ENCODE measurements around the gene CACNA1C. TPM values are rescaled to one million over a fixed set of nuclear protein-coding genes. Genes with fewer than 3 reads are reported as not detected.

The CACNA1C gene
- total RNA-seq, 2 donors from 2014 or later, result 0.86 to 6.3 TPM

DNA sequence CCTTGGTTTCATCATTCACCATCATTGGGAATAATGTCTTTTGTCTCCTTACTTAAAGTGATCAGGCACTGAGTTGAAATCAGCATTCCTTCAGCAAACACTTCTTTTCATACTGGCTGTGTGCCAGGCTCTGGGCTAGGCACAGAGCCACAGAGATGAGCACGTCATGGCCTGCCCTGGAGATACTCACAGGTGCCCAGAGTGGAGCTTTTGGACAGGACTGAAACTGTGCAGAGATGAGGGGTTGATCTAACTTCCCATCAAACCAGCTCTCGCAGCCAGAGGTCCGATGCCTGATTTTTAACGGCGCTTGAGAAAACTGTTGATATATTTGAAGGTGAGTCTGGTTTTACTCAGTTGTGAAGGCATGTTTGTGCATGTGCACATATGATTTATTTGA is 43.1 kb downstream of the CACNA1C start:
- TF ChIP-seq, protein P1, sequence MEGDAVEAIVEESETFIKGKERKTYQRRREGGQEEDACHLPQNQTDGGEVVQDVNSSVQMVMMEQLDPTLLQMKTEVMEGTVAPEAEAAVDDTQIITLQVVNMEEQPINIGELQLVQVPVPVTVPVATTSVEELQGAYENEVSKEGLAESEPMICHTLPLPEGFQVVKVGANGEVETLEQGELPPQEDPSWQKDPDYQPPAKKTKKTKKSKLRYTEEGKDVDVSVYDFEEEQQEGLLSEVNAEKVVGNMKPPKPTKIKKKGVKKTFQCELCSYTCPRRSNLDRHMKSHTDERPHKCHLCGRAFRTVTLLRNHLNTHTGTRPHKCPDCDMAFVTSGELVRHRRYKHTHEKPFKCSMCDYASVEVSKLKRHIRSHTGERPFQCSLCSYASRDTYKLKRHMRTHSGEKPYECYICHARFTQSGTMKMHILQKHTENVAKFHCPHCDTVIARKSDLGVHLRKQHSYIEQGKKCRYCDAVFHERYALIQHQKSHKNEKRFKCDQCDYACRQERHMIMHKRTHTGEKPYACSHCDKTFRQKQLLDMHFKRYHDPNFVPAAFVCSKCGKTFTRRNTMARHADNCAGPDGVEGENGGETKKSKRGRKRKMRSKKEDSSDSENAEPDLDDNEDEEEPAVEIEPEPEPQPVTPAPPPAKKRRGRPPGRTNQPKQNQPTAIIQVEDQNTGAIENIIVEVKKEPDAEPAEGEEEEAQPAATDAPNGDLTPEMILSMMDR (conservative IDR thresholded peaks at IDR 0.05), result no peak
- Mint-ChIP-seq H3K4me3 (no peak overlapping the region), H3K27ac (no peak overlapping the region), H3K9me3 (no peaks in the 10 kb centered on the region), H3K4me1 (no peaks in the 10 kb centered on the region), H3K36me3 (ENCODE audit: low read depth) (no peaks in the 10 kb centered on the region), H3K27me3 (ENCODE audit: insufficient read depth) (peaks cover 4% of the 10 kb centered on the region)
- Histone ChIP-seq H3K27me3 (ENCODE audit: control insufficient read depth, insufficient read depth, low read length, poor library complexity, severe bottlenecking) (no peaks in the 10 kb centered on the region), H3K36me3 (ENCODE audit: control insufficient read depth, insufficient read depth, low read length) (no peaks in the 10 kb centered on the region), H3K4me3 (ENCODE audit: low read length) (no peak overlapping the region), H3K9ac (ENCODE audit: extremely low read depth, low read length, poor library complexity, severe bottlenecking) (no peak overlapping the region), H3K27ac (ENCODE audit: low read depth, low read length) (no peak overlapping the region), H3K9me3 (ENCODE audit: control insufficient read depth, low read length) (no peaks in the 10 kb centered on the region), H3K4me1 (ENCODE audit: control insufficient read depth, insufficient read depth, low read length) (no peaks in the 10 kb centered on the region)
- WGBS, 2 experiments (ENCODE audit: insufficient coverage in 1 of 2, insufficient read length in 1 of 2), result 90 to 100% methylated on average over 1 to 5 of the region's 5 CpGs
- DNase-seq, result peak; percentile 23

DNA sequence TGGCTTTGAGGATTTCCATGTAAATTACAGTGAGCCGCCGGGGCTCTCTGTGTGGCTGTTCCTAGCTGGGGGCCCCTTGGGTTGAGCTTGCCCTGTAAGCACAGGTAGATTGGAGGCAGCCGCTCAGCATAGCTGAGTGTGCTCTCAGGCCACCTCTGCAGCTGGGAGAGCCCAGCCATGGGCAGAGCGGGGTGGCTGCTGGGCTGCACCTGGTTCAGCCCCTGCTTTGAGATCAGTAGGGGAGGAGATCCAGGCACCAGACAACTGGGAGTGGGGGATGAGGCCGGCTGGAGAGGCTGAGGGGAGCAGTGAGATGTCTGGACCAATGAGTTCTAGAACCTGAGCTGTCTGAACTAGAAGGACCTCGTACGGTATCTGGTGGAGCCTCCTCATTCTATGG is 44.8 kb downstream of the CACNA1C start:
- peak; percentile 52 for DNase-seq
- H3K36me3 Mint-ChIP-seq (ENCODE audit: low read depth), result no peaks in the 10 kb centered on the region
- H3K4me3 Mint-ChIP-seq, result no peak overlapping the region
- no peak overlapping the region for H3K27ac Mint-ChIP-seq
- Histone ChIP-seq H3K9ac (ENCODE audit: extremely low read depth, low read length, poor library complexity, severe bottlenecking) (no peak overlapping the region), H3K27ac (ENCODE audit: low read depth, low read length) (no peak overlapping the region), H3K9me3 (ENCODE audit: control insufficient read depth, low read length) (no peaks in the 10 kb centered on the region), H3K36me3 (ENCODE audit: control insufficient read depth, insufficient read depth, low read length) (no peaks in the 10 kb centered on the region), H3K4me3 (ENCODE audit: low read length) (no peak overlapping the region), H3K27me3 (ENCODE audit: control insufficient read depth, insufficient read depth, low read length, poor library complexity, severe bottlenecking) (no peaks in the 10 kb centered on the region), H3K4me1 (ENCODE audit: control insufficient read depth, insufficient read depth, low read length) (no peaks in the 10 kb centered on the region)
- WGBS, 2 experiments (ENCODE audit: insufficient coverage in 1 of 2, insufficient read length in 1 of 2), result 77 to 88% methylated on average over 6 to 7 of the region's 7 CpGs
- peaks cover 2% of the 10 kb centered on the region for H3K9me3 Mint-ChIP-seq
- TF ChIP-seq, protein P1 (conservative IDR thresholded peaks at IDR 0.05), result no peak
- H3K27me3 Mint-ChIP-seq (ENCODE audit: insufficient read depth), result no peaks in the 10 kb centered on the region
- H3K4me1 Mint-ChIP-seq, result no peaks in the 10 kb centered on the region

DNA sequence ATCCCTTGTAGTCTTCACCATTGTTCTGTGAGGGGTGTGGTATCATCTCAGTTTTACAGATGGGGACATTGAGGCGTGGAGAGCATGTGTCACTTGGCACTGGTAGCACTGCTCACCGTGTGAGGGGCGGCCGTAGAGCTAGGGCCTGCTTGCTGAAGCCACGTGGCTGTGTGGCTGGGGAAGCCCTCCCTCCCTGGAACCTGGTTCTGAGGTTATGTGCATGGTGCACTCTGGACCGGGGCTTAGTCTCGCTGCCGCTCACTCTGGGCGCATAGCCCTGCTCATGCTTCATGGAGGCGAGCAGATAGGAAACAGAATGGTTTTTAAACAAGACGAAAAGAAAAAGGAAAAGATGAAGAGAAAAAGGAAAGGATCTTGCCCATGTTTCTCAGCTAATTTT is 46.1 kb downstream of the CACNA1C start:
- no peaks in the 10 kb centered on the region for H3K27me3 Mint-ChIP-seq (ENCODE audit: insufficient read depth)
- TF ChIP-seq, protein P1 (conservative IDR thresholded peaks at IDR 0.05), result no peak
- Histone ChIP-seq H3K9me3 (ENCODE audit: control insufficient read depth, low read length) (no peaks in the 10 kb centered on the region), H3K36me3 (ENCODE audit: control insufficient read depth, insufficient read depth, low read length) (no peaks in the 10 kb centered on the region), H3K4me3 (ENCODE audit: low read length) (no peak overlapping the region), H3K27me3 (ENCODE audit: control insufficient read depth, insufficient read depth, low read length, poor library complexity, severe bottlenecking) (no peaks in the 10 kb centered on the region), H3K4me1 (ENCODE audit: control insufficient read depth, insufficient read depth, low read length) (no peaks in the 10 kb centered on the region), H3K27ac (ENCODE audit: low read depth, low read length) (no peak overlapping the region), H3K9ac (ENCODE audit: extremely low read depth, low read length, poor library complexity, severe bottlenecking) (no peak overlapping the region)
- H3K4me1 Mint-ChIP-seq, result no peaks in the 10 kb centered on the region
- H3K4me3 Mint-ChIP-seq, result no peak overlapping the region
- DNase-seq, result peak; percentile 35
- 93 to 94% methylated on average over 11 of the region's 11 CpGs for WGBS, 2 experiments (ENCODE audit: insufficient coverage in 1 of 2, insufficient read length in 1 of 2)
- H3K36me3 Mint-ChIP-seq (ENCODE audit: low read depth), result no peaks in the 10 kb centered on the region
- H3K9me3 Mint-ChIP-seq, result peaks cover 5% of the 10 kb centered on the region
- H3K27ac Mint-ChIP-seq, result no peak overlapping the region

All from endodermal cell (in vitro differentiated cells).